GM15510 (cell line): Measurements from ENCODE around the gene MALRD1.

ENCODE experiments used
- POLR2A ChIP-seq: IDR thresholded peaks from 3 replicates; pipeline ENCODE4 v1.6.1; 2011; ENCODE audit warnings: borderline replicate concordance; ENCODE audit not compliant: insufficient read length; ENCODE audit errors: extremely low read depth

MALRD1 gene

DNA sequence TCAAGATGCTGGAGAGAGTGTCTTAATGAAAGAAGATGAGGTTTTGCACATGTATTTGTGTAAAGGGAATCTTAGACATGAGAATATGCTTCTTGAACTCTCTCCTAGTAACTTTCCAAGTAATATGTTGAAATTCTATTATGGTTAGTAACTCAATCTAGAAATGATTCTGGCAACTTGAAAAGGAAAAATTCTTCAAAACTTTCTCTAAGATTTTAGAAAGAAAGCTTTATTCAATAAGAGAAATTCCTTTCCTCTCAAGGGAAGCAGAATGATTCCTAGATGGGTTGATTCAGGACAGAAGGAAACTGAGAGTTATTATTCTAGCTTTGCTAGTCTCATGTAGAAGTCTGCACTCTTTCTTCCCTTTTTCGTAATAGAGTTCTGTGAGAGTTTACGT lies 403.3 kb downstream of the MALRD1 start:
- no peak for TF ChIP-seq POLR2A

DNA sequence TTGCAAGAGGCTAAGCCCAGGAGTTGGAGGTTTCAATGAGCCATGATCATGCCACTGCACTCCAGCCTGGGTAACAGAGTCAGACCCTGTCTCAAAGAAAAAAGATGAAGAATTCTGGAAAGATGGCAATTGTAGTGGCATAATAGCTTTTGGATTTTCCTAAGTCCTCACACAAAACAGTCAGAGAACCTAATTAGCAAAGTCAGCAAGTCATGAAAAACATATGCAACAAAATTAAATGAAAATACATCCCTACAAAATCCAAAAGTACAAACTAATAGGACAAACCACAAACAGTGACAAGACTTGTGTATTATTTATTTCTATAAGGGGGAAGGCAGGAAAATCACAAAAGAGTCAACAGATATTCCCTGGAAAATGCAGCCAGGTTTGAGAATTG lies 405.4 kb downstream of the MALRD1 start:
- no peak for TF ChIP-seq POLR2A

DNA sequence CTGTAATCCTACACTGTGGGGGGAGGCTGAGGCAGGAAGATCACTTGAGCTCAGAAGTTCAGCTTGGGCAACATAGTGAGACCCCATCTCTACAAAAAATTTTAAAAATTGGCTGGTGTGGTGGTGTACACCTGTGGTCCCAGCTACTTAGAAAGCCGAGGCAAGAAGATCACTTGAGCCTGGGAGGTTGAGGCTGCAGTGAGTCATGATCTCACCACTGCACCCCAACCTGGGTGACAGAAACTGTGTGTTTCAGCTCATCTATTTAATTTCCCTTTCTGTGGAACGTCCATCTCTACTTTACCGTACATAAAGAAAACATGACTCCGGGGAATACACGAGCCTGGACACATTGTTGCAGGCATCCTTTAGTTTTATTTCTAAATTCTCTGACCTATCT lies 413.0 kb downstream of the MALRD1 start:
- TF ChIP-seq POLR2A, result no peak

DNA sequence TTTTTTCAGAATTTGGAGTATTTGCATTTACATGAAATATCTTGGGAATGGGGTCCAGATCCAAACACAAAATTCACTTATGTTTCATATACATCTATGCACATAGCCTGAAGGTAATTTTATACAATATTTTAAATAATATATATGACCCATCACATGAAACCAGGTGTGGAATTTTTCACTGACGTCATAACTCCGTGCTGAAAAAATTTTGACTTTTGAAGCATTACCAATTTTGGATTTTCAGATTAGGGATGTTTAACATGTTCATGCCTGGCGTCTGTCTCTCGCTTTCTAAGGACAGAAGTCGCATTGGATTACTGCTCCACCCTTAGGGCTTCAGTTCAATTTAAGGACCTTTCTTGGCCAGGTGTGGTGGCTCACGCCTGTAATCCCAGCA lies 418.1 kb downstream of the MALRD1 start:
- no peak for TF ChIP-seq POLR2A

DNA sequence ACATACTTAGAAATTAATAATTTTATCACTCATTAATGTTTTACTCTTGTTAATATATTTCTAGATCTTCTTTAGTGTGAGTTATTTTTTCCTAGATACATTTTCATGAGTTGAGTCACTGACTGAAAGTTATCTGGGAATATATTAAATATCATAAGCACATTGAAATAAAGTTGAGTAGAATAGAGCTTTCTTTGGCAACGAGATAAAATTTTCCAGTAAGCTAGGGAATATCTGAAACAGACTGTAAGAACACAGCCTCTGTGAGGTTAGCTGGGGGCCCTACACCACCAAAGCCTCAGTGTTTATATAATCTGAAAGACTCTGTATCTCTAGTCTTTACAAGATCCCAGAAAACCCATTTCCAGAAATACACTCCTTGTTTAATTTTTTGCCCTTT lies 419.8 kb downstream of the MALRD1 start:
- no peak for TF ChIP-seq POLR2A

DNA sequence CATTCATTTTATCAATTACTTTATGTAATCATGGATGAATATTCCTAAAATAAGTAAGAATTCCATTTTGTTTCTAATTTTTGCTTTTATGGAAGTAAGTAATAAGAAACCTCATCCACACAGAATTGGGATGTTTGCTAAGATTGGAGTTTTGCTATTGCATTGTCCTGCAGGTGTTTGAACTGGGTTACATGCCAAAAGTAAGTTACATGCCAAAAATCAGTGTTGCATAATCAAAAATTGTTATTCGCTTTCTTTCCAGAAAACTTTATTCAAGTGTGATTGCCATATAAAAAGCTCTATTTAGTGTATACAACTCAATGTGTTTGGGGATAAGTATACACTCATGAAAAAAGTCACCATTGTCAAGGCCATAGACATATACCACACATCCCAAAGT lies 420.9 kb downstream of the MALRD1 start:
- no peak for TF ChIP-seq POLR2A

DNA sequence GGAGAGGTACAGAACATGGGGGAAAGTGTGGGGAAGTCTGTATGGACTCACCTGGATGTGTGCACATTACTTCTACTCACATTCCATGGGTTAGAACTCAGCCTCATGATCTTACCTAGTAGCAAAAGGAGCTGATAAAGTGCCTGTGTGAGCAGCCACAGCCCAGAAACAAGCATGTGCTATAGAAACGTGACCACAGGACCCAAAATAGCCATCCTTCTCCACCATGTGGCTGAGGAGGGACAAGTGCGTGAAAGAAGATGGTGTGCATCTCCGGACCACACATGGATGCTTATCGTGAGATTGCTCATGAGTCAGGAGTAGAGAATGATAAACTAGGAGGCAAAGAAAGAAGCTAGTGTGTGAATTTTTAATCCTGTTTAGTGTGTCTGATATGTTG lies 431.3 kb downstream of the MALRD1 start:
- no peak for TF ChIP-seq POLR2A

DNA sequence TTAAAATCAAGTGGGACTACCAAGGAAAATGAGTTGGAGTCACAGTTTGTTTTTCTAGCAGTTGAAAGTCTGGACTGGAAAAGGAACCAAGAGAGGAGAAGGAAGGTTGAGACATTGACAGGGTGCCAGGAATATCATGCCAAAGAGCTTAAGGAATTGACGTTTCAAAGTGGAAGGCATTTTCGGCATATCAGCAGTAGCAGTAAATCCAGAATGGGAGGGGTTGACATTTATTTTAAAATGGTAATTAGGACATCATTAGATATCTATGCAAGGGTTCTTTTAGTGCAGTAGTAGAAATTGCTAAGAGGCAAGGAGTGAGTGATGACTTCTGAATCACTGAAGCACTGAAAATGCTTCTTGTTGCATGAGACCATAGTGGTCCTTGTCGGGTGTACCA lies 431.8 kb downstream of the MALRD1 start:
- no peak for TF ChIP-seq POLR2A

DNA sequence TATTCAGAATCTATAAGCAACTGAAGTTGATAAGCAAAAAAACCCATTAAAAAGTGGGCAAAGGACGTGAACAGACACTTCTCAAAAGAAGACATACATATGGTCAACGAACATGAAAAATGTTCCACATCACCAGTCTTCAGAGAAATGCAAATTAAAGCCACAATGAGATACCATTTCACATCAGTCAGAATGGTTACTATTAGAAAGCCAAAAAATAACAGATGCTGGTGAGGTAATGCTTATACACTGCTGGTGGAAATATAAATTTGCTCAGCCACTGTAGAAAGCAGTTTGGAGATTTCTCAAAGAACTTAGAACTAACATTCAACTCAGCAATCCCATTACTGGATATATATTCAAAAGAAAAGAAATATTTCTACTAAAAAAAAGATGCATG lies 434.8 kb downstream of the MALRD1 start:
- no peak for TF ChIP-seq POLR2A

DNA sequence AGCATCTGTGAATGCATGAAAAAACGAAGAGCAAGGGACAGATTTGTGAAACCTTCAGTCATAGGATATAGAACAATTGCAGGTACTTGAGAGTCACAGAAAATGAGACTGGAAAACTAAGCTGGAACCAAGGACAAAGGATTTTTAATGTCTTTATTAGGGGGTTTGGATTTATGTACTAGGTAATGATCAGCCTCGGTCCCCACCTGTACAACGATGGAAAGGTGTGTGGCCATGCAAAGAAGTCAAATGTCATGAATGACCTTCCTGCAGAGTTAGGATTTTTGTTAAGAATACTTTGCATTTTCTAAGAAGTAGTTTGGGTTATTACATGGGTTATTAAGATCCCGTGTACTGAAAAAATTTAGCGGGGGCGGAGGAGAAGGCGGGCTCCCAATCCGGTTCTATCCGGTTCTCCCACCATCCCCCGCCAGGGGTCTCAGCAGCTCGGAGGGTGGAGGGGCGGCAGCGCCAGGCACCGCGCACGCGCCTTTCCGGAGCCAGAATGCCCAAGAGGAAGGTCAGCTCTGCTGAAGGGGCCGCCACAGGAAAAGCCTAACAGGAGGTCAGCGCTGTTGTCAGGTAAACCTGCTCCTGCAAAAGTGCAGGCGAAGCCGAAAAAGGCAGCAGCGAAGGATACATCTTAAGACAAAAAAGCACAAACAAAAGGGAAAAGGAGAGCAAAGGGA lies 440.1 kb downstream of the MALRD1 start:
- TF ChIP-seq POLR2A, result no peak

DNA sequence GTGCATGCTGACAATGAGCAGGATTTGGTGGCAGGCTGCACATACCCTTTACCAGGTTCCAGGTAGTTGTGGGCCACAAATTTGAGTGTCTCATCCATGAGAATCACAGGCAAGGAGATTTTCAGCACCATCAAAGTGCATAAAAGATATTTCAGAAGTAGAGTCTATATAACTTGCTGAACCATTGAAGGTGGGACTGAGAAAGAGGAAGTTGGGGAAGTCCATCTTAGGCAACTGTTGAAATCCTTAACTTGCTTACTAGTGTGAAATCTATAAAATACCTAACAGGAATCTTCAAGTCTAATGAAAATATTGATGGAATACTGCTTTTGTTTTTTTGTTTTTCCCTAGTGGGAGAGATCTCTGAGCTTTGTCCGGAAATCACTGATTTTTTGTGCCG lies 442.6 kb downstream of the MALRD1 start:
- TF ChIP-seq POLR2A, result no peak

DNA sequence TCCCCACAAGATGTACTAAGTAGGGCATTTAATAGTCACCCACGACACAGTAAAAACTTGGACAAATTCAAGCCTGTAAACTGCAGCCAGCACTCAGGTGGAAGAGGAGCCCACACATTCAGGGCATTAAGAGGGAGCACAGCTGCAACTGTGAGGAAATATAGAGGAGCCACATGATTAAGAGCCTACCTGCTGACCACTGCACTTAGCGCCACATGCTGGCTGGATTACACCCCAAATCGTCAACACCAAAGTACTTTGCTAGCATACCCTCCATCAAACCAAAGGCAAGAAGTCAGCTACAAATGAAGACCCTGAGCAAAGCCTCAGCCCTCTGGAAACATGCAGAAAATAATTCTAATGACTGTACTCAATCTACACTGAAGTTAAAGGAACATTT lies 445.3 kb downstream of the MALRD1 start:
- TF ChIP-seq POLR2A, result no peak

DNA sequence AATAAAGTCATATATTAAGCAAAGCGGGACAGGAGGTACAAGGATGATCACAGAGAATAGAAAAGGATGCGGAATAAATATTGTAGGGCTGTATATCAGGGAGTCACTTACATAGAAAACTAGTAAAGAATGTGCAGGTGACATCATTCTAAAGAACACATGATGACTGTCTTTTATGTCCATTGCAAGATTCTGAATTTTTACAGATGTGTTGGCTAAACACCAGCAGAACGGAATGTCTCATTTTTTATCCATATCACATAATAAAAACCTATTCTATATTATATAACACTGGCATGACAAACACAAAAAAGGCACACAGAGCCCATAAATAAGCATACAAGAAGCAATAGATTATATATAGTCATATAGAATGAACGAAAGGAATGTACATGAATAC lies 448.4 kb downstream of the MALRD1 start:
- no peak for TF ChIP-seq POLR2A

DNA sequence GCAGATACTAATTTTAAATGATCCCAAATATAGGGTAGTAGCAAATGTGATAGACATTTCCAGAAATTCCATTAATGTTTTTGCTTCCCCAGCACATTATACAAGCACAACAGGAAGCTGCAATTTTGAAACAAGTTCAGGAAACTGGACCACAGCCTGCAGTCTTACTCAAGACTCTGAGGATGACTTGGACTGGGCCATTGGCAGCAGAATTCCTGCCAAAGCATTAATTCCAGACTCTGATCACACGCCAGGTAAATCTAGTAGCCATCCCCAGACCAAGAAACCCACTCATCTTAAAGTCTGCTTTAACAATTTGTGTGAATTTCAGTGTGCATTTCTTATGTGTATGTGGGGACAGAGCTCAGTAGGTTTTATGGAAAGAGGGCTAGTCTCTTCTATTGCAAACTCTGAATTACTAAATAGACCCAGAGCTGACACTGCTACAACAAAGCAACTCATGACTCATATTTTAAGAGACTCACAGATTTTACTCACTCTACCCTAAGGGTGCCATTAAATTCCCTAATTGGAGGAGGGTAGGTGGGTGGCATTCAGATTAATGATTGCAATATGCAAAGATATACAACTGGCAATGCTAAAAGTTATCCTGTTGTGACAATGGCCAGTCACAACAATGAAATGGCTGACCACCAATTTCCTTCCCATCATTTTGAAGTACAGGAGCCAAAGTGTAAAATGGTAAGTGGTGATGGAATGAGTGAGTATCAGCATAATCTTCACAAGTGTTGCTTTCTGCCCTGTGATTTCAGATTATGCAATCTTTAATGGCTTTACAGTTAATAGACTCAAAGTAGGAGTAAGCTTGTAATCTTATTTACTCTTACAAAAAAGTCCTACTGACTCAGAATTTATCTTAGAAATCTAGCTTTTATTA lies 450.0 kb downstream of the MALRD1 start:
- no peak for TF ChIP-seq POLR2A

DNA sequence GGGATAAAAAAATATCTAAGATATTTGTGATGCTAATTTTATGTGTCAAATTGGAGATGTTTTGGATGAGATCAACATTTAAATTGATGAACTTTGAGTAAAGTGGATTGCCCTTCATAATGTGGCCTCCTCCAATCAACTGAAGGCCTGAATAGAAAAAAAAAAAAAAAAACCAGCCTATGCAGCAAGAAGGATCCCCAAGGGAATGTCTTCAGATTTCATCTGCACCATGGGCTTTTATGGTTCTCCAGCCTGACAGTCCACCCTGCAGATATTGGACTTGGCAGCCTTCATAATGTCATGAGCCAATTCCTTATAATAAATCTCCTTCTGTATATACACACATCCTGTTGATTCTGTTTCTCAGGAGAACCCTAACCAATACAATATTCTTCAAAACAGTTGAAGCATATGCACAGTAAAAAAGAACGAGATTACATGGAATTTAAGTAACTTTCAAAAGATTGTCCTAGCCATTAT lies 450.7 kb downstream of the MALRD1 start:
- no peak for TF ChIP-seq POLR2A

DNA sequence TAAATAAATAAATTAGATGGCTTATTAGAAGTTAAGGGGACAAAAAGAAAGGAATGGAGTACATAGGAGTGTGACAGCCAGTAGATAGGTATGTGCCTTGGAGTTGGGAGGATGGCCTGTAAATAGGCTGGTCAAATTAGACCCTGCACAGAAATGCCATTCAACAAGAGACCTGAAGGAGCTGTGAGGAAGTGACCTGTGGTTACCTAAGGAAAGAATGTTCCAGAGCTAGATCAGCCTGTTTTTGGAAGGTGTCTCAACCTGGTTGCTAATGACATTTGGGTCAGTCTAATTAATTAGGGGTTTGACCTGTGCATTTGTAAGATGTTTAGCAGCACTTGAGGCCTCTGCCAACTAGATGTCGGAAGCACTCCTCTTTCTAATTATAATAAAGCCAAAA lies 452.4 kb downstream of the MALRD1 start:
- TF ChIP-seq POLR2A, result no peak

DNA sequence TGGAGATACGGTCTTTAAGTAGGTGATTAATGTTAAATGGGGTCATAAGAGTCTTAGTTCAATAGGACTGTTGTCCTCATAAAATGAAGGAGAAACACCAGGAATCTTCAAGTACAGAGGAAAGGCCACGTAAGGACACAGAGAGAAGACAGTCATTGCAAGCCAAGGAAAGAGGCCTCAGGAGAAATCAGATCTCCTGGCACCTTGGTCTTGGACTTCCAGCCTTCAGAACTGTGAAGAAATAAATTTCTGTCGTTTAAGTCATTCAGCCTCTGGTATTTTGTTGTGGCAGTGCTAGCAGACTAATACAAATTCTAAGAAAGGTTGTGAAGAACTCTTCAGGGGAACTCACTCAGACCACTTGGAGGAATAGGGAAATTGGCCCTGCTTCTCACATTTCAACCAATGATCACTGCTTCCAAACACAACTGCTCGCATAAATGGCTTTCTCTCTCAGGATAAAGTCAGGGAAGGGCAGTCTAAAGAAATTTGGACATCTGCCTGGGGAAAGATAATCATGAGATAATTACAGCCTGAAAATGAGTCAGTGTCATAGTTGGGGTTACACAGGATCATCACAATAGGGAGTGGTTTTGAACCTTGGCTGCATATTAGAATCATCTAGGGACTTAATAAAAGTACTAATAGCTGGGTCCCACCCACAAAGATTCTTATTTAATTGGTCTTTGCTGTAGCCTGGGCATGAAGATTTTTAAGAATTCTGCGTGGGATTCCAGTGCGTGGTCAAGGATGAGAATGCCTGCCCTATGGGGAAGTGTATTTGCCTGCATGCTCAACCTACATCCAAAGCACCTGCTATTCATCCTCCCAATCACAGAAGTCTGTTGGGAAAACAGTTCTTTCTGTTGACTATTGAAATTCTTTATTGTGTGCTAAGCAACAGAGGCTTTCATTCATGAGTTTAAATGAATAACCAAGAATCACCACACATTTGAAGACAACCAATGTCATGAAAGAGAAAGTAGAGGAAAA lies 457.0 kb downstream of the MALRD1 start:
- TF ChIP-seq POLR2A, result no peak
